ENCODE data around the gene PYGO1.

PYGO1 gene

GRCh38 chr15:55627730-55628368, 39.7 kb upstream of the PYGO1 start:
- H3K4me3 ChIP-seq (ENCODE audit: low read depth, low read length) = no peak overlapping the region
- peak; percentile 15 for TF ChIP-seq CTCF (IDR thresholded peaks at IDR 0.05; ENCODE audit: low read depth, low read length)
- peak; percentile 86 for DNase-seq (ENCODE audit: low read depth, low spot score)
- in situ Hi-C loops (cut with HindIII; ENCODE audit: low sequenced_read_pairs) = no loop called here

DNA sequence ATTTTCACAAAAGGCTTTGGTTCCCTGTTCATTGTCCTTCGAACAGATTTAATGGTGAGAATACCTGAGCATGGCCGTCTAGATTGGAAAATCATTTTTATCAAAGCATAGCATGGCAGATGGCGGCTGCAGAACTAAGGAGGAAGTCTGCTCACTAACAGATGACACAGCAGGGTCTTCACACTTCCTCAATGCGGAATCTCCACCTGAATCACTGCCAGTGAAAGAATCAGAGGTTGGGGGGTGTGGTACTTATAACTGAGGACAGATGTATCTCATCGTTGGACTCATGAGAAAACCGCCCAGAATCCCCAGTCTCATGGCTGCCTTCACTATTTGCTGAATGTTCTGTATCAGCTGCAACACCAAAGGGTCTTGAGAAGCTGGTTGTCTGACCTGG, 31.6 kb upstream of the PYGO1 start:
- in situ Hi-C loops (cut with HindIII; ENCODE audit: low sequenced_read_pairs) = no loop called here
- DNase-seq (ENCODE audit: low read depth, low spot score) = no peak
- no peak overlapping the region for H3K4me3 ChIP-seq (ENCODE audit: low read depth, low read length)
- no peak for TF ChIP-seq CTCF (IDR thresholded peaks at IDR 0.05; ENCODE audit: low read depth, low read length)

DNA sequence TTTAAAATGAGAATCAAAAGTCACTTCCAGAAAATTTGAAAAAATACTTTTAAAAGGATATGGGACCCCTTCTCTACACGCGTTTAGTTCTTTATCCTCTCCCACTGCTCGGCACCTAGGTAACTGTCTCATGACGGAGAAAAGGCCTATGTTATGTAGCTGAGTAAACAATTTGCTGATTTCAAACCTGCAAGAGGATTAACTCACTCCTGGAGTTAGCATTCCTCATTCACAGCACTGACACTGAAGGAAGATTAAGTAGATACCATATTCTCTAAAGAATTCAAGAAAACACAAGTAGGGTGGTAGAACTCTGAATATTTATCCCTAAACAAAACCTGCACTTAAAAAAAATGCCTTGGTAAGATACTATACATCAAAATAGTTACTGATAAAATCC, 30.2 kb upstream of the PYGO1 start:
- TF ChIP-seq CTCF (IDR thresholded peaks at IDR 0.05; ENCODE audit: low read depth, low read length) = no peak
- H3K4me3 ChIP-seq (ENCODE audit: low read depth, low read length) = no peak overlapping the region
- in situ Hi-C loops (cut with HindIII; ENCODE audit: low sequenced_read_pairs) = no loop called here
- no peak for DNase-seq (ENCODE audit: low read depth, low spot score)

- in situ Hi-C loops (cut with HindIII; ENCODE audit: low sequenced_read_pairs) = no loop called here
- no peak for TF ChIP-seq CTCF (IDR thresholded peaks at IDR 0.05; ENCODE audit: low read depth, low read length)
- H3K4me3 ChIP-seq (ENCODE audit: low read depth, low read length) = no peak overlapping the region
- no peak for DNase-seq (ENCODE audit: low read depth, low spot score)
These were observed 27.3 kb upstream of the PYGO1 start for GRCh38 chr15:55615445-55615844.

- in situ Hi-C loops (cut with HindIII; ENCODE audit: low sequenced_read_pairs) = no loop called here
- no peak for TF ChIP-seq CTCF (IDR thresholded peaks at IDR 0.05; ENCODE audit: low read depth, low read length)
- H3K4me3 ChIP-seq (ENCODE audit: low read depth, low read length) = no peak overlapping the region
- DNase-seq (ENCODE audit: low read depth, low spot score) = no peak
These were observed 25.6 kb upstream of the PYGO1 start for GRCh38 chr15:55613727-55614126.

GRCh38 chr15:55606214-55606613, 18.1 kb upstream of the PYGO1 start:
- in situ Hi-C loops (cut with HindIII; ENCODE audit: low sequenced_read_pairs) = no loop called here
- TF ChIP-seq CTCF (IDR thresholded peaks at IDR 0.05; ENCODE audit: low read depth, low read length) = no peak
- no peak overlapping the region for H3K4me3 ChIP-seq (ENCODE audit: low read depth, low read length)
- no peak for DNase-seq (ENCODE audit: low read depth, low spot score)

DNA sequence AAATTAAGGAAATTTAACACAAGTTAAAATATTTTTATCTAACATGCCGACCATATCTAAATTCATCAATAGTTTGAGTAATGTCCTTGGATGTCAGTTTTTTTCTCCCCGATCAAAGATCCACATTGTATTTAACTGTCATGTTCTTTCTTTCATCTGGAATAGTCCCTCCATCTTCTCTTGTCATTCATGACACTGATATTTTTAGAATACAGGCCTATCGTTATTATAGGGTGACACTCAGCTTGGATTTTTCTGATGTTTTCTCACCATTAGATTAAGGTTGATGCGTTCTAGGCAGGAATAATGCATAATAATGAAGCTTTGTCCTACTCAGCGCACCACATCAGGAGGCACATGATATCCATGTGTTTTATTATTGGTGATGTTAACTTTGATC, 13.2 kb upstream of the PYGO1 start:
- H3K4me3 ChIP-seq (ENCODE audit: low read depth, low read length) = no peak overlapping the region
- TF ChIP-seq CTCF (IDR thresholded peaks at IDR 0.05; ENCODE audit: low read depth, low read length) = no peak
- no peak for DNase-seq (ENCODE audit: low read depth, low spot score)
- in situ Hi-C loops (cut with HindIII; ENCODE audit: low sequenced_read_pairs) = no loop called here
